ENCODE measurements around the gene SYPL1. TPM values are rescaled to one million over a fixed set of nuclear protein-coding genes. Genes with fewer than 3 reads are reported as not detected.
A peak's percentile ranks its signal among the peaks of the same experiment; 100 is the strongest.

SYPL1 gene
- total and polyA plus RNA-seq, 9 of the 15 experiments (the other 6 are each of a cell fraction or from before 2014, with no cell fraction given) = 23.8 to 214 (median 70.2) TPM

DNA sequence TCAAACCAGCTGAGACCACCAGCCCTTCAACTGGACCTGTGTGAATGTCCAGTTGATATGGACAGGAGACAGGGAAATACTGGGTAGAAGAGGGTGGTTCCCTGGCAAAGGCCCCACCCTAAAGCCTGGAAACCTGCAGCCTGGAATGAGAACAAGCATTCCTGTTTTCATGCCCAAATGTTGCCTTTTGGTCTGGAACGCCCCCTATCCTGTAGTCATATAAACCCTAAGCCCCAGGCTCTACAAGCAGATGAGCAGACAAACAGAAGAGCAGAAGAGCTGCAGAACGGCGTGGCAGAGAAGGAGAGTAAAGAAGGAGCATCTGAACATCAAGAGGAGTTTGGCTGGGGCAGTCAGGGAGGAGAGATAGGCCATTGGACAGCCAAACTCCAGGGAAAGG lies 38.4 kb downstream of the SYPL1 start:
- WGBS (ENCODE audit: insufficient coverage, low coverage, missing lambda C conversion rate) = 17% methylated on average over 3 of the region's 3 CpGs
- ATAC-seq = no peak
- TF ChIP-seq SPI1 (IDR thresholded peaks at IDR 0.05; ENCODE audit: borderline replicate concordance, low read depth, low read length) (0 out of 2 replicates have a peak, but pooled peaks have one; percentile 6), ZNF263 (CRISPR knock-in tag; IDR thresholded peaks at IDR 0.05; ENCODE audit: borderline replicate concordance) (no peak), NR4A1 (CRISPR knock-in tag; IDR thresholded peaks at IDR 0.05) (no peak), NR4A1 (tag; IDR thresholded peaks at IDR 0.05) (no peak), ELF4 (CRISPR knock-in tag; IDR thresholded peaks at IDR 0.05) (peak; percentile 11; the same call in 1 of the 2 replicates)
- TF ChIP-seq, protein P1, sequence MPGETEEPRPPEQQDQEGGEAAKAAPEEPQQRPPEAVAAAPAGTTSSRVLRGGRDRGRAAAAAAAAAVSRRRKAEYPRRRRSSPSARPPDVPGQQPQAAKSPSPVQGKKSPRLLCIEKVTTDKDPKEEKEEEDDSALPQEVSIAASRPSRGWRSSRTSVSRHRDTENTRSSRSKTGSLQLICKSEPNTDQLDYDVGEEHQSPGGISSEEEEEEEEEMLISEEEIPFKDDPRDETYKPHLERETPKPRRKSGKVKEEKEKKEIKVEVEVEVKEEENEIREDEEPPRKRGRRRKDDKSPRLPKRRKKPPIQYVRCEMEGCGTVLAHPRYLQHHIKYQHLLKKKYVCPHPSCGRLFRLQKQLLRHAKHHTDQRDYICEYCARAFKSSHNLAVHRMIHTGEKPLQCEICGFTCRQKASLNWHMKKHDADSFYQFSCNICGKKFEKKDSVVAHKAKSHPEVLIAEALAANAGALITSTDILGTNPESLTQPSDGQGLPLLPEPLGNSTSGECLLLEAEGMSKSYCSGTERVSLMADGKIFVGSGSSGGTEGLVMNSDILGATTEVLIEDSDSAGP (CRISPR knock-in tag; IDR thresholded peaks at IDR 0.05) = no peak
- no peak overlapping the region for H3K4me2 ChIP-seq (ENCODE audit: insufficient read depth, low read length)
- peaks cover 5 to 23% of the 10 kb centered on the region in 2 experiments; a peak in 3 of 5 replicates for H3K27me3 ChIP-seq (ENCODE audit: control insufficient read depth in 2 of 2, insufficient read depth in 2 of 2, low read length in 2 of 2)
- no peaks in the 10 kb centered on the region for H3K36me3 ChIP-seq (ENCODE audit: control insufficient read depth, insufficient read depth, low read length)
- no peaks in the 10 kb centered on the region for H3K9me1 ChIP-seq (ENCODE audit: control insufficient read depth, insufficient read depth, low read length)
- CTCF ChIA-PET (ENCODE audit: low intra/inter-chr PET ratio) = no interaction called here
- peaks cover 13 to 32% of the 10 kb centered on the region in 2 experiments for H3K4me1 ChIP-seq (replicated peaks in 1 of 2; ENCODE audit: control insufficient read depth in 2 of 2, insufficient read depth in 2 of 2, low read length in 2 of 2)
- no peak for FAIRE-seq
- no peak for DNase-seq (ENCODE audit: extremely low read depth in 1 of 4, low spot score in 3 of 4)
- H3K79me2 ChIP-seq (ENCODE audit: control insufficient read depth, insufficient read depth, low read length) = no peaks in the 10 kb centered on the region
- H3K27ac ChIP-seq (ENCODE audit: extremely low read depth, low read depth, low read length) = no peak overlapping the region
- peaks cover 8% of the 10 kb centered on the region; the same call in 1 of the 2 replicates for H4K20me1 ChIP-seq (replicated peaks; ENCODE audit: control insufficient read depth, insufficient read depth, low read length)
- in situ Hi-C loops (cut with MboI) = no loop called here
- intact Hi-C loops (cut with micrococcal nuclease) = no loop called here
- no peak overlapping the region for H3K4me3 ChIP-seq
- no peak overlapping the region for H2AFZ ChIP-seq (ENCODE audit: low read depth, low read length)
- POLR2A ChIA-PET = interaction anchor here (1.0 to 4.7 kb wide), 5 partner anchors 10 to 621 kb away, joined by 3 to 42 read pairs (median 4); no protein-coding TSS in a partner anchor
- H3K9ac ChIP-seq (ENCODE audit: insufficient read depth in 1 of 2, low read depth in 2 of 2, low read length in 2 of 2) = no peak overlapping the region
- BruUV-seq (replicated peaks) = no TSS peak
- H3K9me3 ChIP-seq (replicated peaks; ENCODE audit: control insufficient read depth, insufficient read depth, low read depth, low read length) = no peaks in the 10 kb centered on the region

Measured in K562 (cell line).